ENCODE measurements around the gene NR2F6. TPM values are rescaled to one million over a fixed set of nuclear protein-coding genes. Genes with fewer than 3 reads are reported as not detected.
A peak's percentile ranks its signal among the peaks of the same experiment; 100 is the strongest.

The NR2F6 gene
- total RNA-seq, 1 experiment from 2014 or later = 134 TPM

- Histone ChIP-seq H2AFZ (ENCODE audit: low read length) (no peak within 1 kb of the TSS), H3K4me2 (ENCODE audit: insufficient read depth, insufficient read length, low read length) (peak within 1 kb of the TSS; percentile 50)
- WGBS (ENCODE audit: extremely low coverage, insufficient read length, low lambda C conversion rate) = no CpG with 5 or more reads among the region's 75 CpGs
Observed at GRCh38 chr19:17281391-17282304, 35.9 kb upstream of the NR2F6 start, which contains the start of gene ANKLE1. Gene ANKLE1 (plus strand): TSS chr19:17281901. CDS start chr19:17281921, 20 bp downstream.

More at GRCh38 chr19:17281391-17282304, 35.9 kb upstream of the NR2F6 start, which contains the start of gene ANKLE1:
- no peaks in the 10 kb centered on the region for H3K4me1 ChIP-seq (ENCODE audit: insufficient read depth, low read length)
- Mint-ChIP-seq H3K4me3 (peak within 1 kb of the TSS; percentile 75 to 90), H3K9me3 (no peaks in the 10 kb centered on the region; a peak in 1 of 5 replicates), H3K27me3 (ENCODE audit: low read depth) (peaks cover 7% of the 10 kb centered on the region), H3K27ac (0 out of 7 replicates have a peak within 1 kb of the TSS, but pooled peaks of 1 of the 3 experiments have one; percentile 82), H3K4me1 (peaks cover 4 to 5% of the 10 kb centered on the region in 2 experiments; a peak in 2 of 4 replicates), H3K36me3 (ENCODE audit: insufficient read depth in 1 of 3, low read depth in 3 of 3) (peaks cover 35 to 39% (median 37%) of the 10 kb centered on the region in 3 experiments)
- no peak within 1 kb of the TSS for H2BK120ac ChIP-seq (ENCODE audit: low read depth, low read length, poor library complexity, severe bottlenecking)
- H3K18ac ChIP-seq (ENCODE audit: insufficient read length, low read depth, low read length) = peak within 1 kb of the TSS; percentile 52
- H2BK15ac ChIP-seq (ENCODE audit: low read depth, low read length) = no peak within 1 kb of the TSS
- H2BK12ac ChIP-seq (ENCODE audit: insufficient read length, low read depth, low read length) = no peak within 1 kb of the TSS
- H3K79me2 ChIP-seq (ENCODE audit: insufficient read depth, low read length) = no peaks in the 10 kb centered on the region
- no peak within 1 kb of the TSS for H4K91ac ChIP-seq (ENCODE audit: insufficient read length, low read depth, low read length)
- no peak within 1 kb of the TSS for H3T11ph ChIP-seq (ENCODE audit: low read length)
- H4K8ac ChIP-seq (replicated peaks; ENCODE audit: insufficient read length, low read depth, low read length) = no peak within 1 kb of the TSS
- no peak within 1 kb of the TSS for H4K5ac ChIP-seq (ENCODE audit: insufficient read length, low read depth, low read length)
- no peak within 1 kb of the TSS for H2BK5ac ChIP-seq (ENCODE audit: insufficient read length, low read length)
- H4K20me1 ChIP-seq (ENCODE audit: control insufficient read depth, insufficient read depth, insufficient read length) = peaks cover 4% of the 10 kb centered on the region
- H3K23ac ChIP-seq (ENCODE audit: insufficient read length, low read depth, low read length) = no peak within 1 kb of the TSS
- no peaks in the 10 kb centered on the region; the same call in 1 of the 2 replicates for H3K27me3 ChIP-seq (ENCODE audit: insufficient read depth, low read length)
- no peak within 1 kb of the TSS for H3K4ac ChIP-seq (ENCODE audit: low read depth, low read length)
- H3K27ac ChIP-seq (ENCODE audit: insufficient read length, low read depth, low read length) = no peak within 1 kb of the TSS
- H3K9ac ChIP-seq (ENCODE audit: extremely low read depth, insufficient read length, low read length) = no peak within 1 kb of the TSS
- peak within 1 kb of the TSS; percentile 75 for H3K14ac ChIP-seq (ENCODE audit: insufficient read depth, low read length)
- no peak for TF ChIP-seq CTCF (conservative IDR thresholded peaks at IDR 0.05)
- no peak within 1 kb of the TSS for H2BK20ac ChIP-seq (ENCODE audit: low read depth, low read length, poor library complexity, severe bottlenecking)
- no peak within 1 kb of the TSS for H3K56ac ChIP-seq (ENCODE audit: insufficient read length, low read depth, low read length)
- peak; percentile 77 for DNase-seq
- H3K79me1 ChIP-seq (ENCODE audit: insufficient read depth, low read depth, low read length, poor library complexity, severe bottlenecking) = no peaks in the 10 kb centered on the region
- no peaks in the 10 kb centered on the region for H3K9me3 ChIP-seq (ENCODE audit: control insufficient read depth, low read depth, low read length)
- peaks cover 5% of the 10 kb centered on the region for H3K23me2 ChIP-seq (ENCODE audit: insufficient read length, low read depth, low read length, poor library complexity, severe bottlenecking)
- H2AK5ac ChIP-seq (ENCODE audit: insufficient read length, low read length) = no peak within 1 kb of the TSS

All from H9 (cell line).